Left ventricle myocardium inferior (tissue), 1 donor: ENCODE results near the gene LSM3. TPM values are rescaled to one million over a fixed set of nuclear protein-coding genes. Genes with fewer than 3 reads are reported as not detected.
A peak's percentile ranks its signal among the peaks of the same experiment; 100 is the strongest.

Source experiments
- DNase-seq: peaks from one replicate; pipeline ENCODE4 v3.0.0-alpha.2; 2020
- H3K27ac ChIP-seq: fragments of 200-600 bp; replicated peaks from 2 replicates; pipeline ENCODE4 v1.8.0; 2021
- H3K27me3 ChIP-seq: fragments of 200-600 bp; 2 replicates; pipeline ENCODE4 v1.8.0; 2021; ENCODE audit warnings: low read depth
- H3K36me3 ChIP-seq: fragments of 200-600 bp; 2 replicates; pipeline ENCODE4 v1.8.0; 2021
- H3K4me1 ChIP-seq: fragments of 200-600 bp; 2 replicates; pipeline ENCODE4 v1.8.0; 2021
- H3K4me3 ChIP-seq: fragments of 200-600 bp; 2 replicates; pipeline ENCODE4 v1.8.0; 2021; ENCODE audit warnings: mild to moderate bottlenecking, moderate library complexity
- H3K9me3 ChIP-seq: fragments of 200-600 bp; replicated peaks from 2 replicates; pipeline ENCODE4 v1.8.0; 2021
- CTCF ChIP-seq: fragments of 200-600 bp; IDR thresholded peaks from 2 replicates; pipeline ENCODE4 v1.8.0; 2021; ENCODE audit warnings: antibody characterized with exemption, mild to moderate bottlenecking, borderline replicate concordance
- intact Hi-C: fragments of 100-400 bp; cut with micrococcal nuclease; formaldehyde crosslinking; loops from one replicate; pipeline ENCODE4 v1.11.0; 2022
- total RNA-seq: library from RNA; stranded (reverse); fragmentation: NEBNext Ultra II Directional; extraction: Animal tissue kit (Norgen Biotek cat#: 25700); gene quantifications from one replicate; pipeline ENCODE4 v1.2.1, GENCODE V29; 2021
- donor health status: DM: no; HTN: yes; CAD: no; lungs with severe emphysema.

The LSM3 gene
- total RNA-seq, 1 donor from 2014 or later: 16.8 TPM

GRCh38 chr3:14143271-14144225 is 35.1 kb upstream of the LSM3 start:
- peaks cover 66% of the 10 kb centered on the region for H3K36me3 ChIP-seq
- peak overlapping the region; percentile 89 for H3K27ac ChIP-seq
- intact Hi-C loops: no loop called here
- H3K4me1 ChIP-seq: peaks cover 55% of the 10 kb centered on the region
- peak overlapping the region; percentile 49 for H3K4me3 ChIP-seq
- DNase-seq: no peak
- no peaks in the 10 kb centered on the region for H3K9me3 ChIP-seq
- H3K27me3 ChIP-seq: no peaks in the 10 kb centered on the region
- TF ChIP-seq CTCF: no peak

GRCh38 chr3:14144423-14145075 is 34.1 kb upstream of the LSM3 start:
- intact Hi-C loops: no loop called here
- DNase-seq: peak; percentile 38
- TF ChIP-seq CTCF: no peak

GRCh38 chr3:14145236-14145635 is 33.4 kb upstream of the LSM3 start:
- Histone ChIP-seq H3K4me3 (peak overlapping the region; percentile 49), H3K36me3 (peaks cover 60% of the 10 kb centered on the region), H3K4me1 (peaks cover 55% of the 10 kb centered on the region)

More at GRCh38 chr3:14144423-14145075, 34.1 kb upstream of the LSM3 start:
- Histone ChIP-seq H3K4me3 (peak overlapping the region; percentile 49), H3K27ac (peak overlapping the region; percentile 89), H3K4me1 (peaks cover 55% of the 10 kb centered on the region), H3K27me3 (no peaks in the 10 kb centered on the region), H3K9me3 (no peaks in the 10 kb centered on the region), H3K36me3 (peaks cover 65% of the 10 kb centered on the region)

GRCh38 chr3:14145670-14146380 is 32.8 kb upstream of the LSM3 start:
- no peaks in the 10 kb centered on the region for H3K27me3 ChIP-seq
- DNase-seq: no peak
- peak overlapping the region; percentile 89 for H3K27ac ChIP-seq
- intact Hi-C loops: no loop called here
- H3K4me3 ChIP-seq: no peak overlapping the region
- peaks cover 54% of the 10 kb centered on the region for H3K36me3 ChIP-seq
- H3K9me3 ChIP-seq: no peaks in the 10 kb centered on the region
- peaks cover 55% of the 10 kb centered on the region for H3K4me1 ChIP-seq
- no peak for TF ChIP-seq CTCF

More at GRCh38 chr3:14145236-14145635, 33.4 kb upstream of the LSM3 start:
- Histone ChIP-seq H3K9me3 (no peaks in the 10 kb centered on the region), H3K27ac (peak overlapping the region; percentile 89), H3K27me3 (no peaks in the 10 kb centered on the region)
- TF ChIP-seq CTCF: no peak
- DNase-seq: no peak
- intact Hi-C loops: no loop called here

GRCh38 chr3:14146381-14147065 is 32.1 kb upstream of the LSM3 start:
- peaks cover 54% of the 10 kb centered on the region for H3K36me3 ChIP-seq
- intact Hi-C loops: no loop called here
- no peak for DNase-seq
- H3K9me3 ChIP-seq: no peaks in the 10 kb centered on the region
- H3K4me1 ChIP-seq: peaks cover 49% of the 10 kb centered on the region
- H3K27ac ChIP-seq: peak overlapping the region; percentile 89
- H3K27me3 ChIP-seq: no peaks in the 10 kb centered on the region
- no peak overlapping the region for H3K4me3 ChIP-seq
- no peak for TF ChIP-seq CTCF
